Caki2 (cell line): ENCODE data around the gene SEMA6A. TPM values are rescaled to one million over a fixed set of nuclear protein-coding genes. Genes with fewer than 3 reads are reported as not detected.
"Not testable (repeated sequence)": the region's sequence is repeated elsewhere in the genome, so short reads cannot be mapped to it uniquely, and the experiment has no call there.

Experiments used
- DNase-seq: peaks from one replicate; pipeline ENCODE4 v3.0.0-alpha.2; 2015; ENCODE audit warnings: low read depth
- in situ Hi-C: cut with HindIII; loops from 2 replicates; pipeline ENCODE4 v1.10.0; 2016; ENCODE audit warnings: low sequenced_read_pairs, low pct_unique_long_range_greater_than_20kb, mixed read lengths
- total RNA-seq: library from RNA; depleted of rRNA; stranded (reverse); fragments of >200 nt; shearing (Covaris generic); gene quantifications from 2 replicates; pipeline ENCODE4 v1.2.3, GENCODE V29; 2014; ENCODE audit warnings: low replicate concordance

The SEMA6A gene
- total RNA-seq, 1 experiment from 2014 or later: 2.2 TPM

DNA sequence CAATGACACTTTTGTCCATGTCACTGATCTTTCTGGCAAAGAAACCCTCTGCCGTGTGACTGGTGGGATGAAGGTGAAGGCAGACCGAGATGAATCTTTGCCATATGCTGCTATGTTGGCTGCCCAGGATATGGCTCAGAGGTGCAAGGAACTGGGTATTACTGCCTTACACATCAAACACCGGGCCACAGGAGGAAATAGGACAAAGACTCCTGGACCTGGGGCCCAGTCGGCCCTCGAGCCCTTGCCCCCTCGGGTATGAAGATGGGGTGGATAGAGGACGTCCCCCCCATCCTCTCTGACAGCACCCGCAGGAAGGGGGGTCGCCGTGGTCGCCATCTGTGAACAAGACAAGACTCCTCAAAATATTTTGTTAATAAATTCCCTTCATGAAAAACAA is 12.0 kb downstream of the SEMA6A start:
- in situ Hi-C loops: no loop called here
- DNase-seq: no peak

DNA sequence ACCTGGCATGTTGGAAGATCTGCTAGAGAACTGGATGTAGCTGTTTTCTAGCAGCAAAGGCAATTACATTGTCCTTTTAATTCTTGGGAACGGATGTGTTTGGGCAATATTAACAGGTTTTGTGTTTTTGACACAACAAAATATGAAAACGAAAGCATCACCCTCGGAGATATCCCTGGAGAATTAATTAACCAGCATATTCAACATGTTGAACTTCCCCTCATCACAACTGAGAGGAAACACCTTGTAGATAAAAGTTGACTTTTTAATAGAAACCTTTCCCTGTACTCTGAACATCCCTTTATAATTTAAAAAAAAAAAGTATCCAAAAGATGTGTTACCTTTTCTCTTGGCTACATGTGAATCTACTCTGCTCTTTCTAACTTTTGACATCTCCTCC is 13.0 kb downstream of the SEMA6A start:
- DNase-seq: no peak
- in situ Hi-C loops: no loop called here

DNA sequence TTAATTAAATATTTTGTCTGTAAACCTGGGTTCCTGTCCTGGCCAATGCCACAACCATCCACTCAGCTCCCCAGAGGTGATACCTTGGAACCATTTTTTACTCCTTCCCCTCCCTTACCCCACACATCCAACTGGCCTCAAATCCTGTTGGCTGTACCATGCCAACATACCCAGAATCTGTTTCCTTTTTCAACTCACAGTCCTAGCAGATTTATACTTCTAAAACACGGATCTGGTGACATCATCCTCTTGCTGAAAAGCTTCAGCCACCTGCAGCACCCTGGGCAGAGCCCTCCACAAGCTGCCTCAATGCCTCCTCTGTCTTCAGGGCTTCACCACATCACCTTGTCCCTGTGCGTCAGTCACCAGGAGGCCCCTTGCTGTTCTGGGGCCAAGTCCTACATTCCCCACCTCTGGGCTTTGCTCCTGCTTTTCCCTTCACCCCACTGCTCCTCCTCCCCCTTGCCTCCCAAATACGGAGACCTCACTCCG is 14.9 kb downstream of the SEMA6A start:
- in situ Hi-C loops: no loop called here
- no peak for DNase-seq

DNA sequence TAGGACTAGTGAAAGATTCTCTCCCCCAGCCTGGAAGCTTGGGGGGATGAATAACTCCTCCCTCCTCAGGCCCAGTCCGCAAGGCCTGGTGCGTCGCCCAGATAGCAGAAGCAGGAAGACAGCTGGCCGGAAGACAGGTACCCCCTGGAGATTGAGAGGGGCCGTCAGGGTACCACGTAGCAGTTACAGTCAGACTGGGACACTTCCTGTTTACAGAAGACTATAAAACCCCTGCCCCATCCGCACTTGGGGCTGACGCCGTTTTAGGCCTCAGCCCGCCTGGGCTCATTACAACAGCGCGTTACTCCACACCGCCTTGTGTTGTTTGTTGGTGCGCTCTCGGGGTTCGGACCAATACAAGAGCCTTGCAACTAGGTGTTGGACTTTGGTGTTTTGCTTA is 15.4 kb downstream of the SEMA6A start:
- no peak for DNase-seq
- in situ Hi-C loops: no loop called here

DNA sequence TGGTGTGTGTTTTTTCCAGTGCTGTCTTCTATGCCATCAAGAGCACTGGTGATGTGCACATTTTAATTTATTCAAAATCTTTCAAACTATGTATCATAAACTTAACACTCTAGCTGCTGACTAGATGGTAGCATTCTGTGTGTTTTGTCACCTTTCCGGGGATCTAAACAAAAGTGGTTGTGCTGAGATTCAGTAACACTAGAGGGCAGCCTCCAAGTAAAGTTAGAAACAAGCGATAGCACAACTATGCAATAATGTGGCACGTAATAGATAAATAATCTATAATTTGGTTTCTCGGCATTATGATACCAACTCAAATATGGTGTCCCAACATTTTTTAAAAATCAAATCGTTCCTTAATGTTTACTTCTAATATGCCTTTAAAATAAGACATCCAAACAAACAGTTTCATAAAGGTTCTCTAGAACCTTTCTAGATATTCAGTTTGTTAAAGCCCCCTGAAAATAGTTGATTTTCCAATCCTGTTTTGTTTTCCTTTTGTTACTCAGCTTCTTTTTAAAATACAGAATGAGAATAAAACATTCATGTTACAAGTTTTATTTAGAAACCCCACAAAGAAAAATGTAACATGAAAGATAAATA is 16.9 kb downstream of the SEMA6A start:
- no peak for DNase-seq
- in situ Hi-C loops: no loop called here

DNA sequence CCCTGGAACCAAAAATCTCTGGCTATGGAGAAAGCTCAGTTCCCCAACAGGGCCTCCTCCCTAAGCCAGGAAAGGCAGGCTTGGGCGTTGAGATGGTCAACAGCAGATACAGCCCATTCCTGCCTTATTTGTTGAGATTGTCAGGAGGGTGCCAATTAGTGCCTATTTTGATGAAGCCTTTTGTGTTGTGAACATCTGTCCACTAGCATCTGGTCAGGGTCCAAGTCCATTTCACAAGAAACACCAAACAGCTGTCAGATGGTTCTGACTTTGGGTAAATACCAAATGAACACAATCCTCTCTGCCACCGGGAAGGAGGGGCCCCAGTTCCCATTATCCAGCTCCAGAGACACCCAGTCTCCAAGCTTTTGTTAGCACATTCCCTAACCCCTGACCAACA is 19.9 kb downstream of the SEMA6A start:
- in situ Hi-C loops: no loop called here
- DNase-seq: no peak

DNA sequence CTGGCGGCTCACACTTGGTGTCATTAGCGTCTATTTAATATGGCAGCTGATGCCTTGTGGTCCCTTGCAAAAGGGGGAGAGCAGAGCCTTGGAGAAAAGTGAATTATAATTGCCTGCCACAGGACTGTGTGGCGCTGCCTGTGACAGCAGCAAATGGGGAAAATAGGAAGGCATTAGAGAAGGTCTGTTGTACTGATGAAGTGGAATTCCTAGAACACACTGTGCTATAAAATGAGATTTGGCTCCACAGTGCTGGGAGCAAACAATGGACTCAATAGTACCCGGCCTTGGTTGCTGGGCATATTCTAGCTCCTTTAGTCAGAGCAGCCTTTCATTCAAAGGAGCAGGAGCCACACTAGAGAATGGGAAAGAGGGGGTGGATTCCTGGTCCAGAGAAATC is 21.3 kb downstream of the SEMA6A start:
- in situ Hi-C loops: no loop called here
- DNase-seq: no peak

DNA sequence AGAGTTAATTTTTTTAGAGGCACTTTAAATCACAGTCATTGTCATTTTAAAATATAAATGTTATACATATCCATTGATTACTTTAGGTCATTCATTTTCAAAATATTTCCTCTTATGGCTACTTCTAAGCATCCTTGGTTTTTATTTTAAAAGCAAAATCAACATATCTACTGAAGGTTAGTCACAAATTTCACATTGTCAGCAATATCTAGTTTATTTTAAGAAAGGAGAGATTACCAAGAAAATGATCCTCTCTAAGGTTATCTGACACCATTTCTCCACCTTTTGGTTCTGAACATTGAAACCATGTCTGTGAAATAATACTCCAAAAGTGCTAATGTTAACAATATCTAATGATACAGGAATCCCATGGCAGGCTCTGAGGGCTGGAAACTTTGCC is 24.5 kb downstream of the SEMA6A start:
- in situ Hi-C loops: no loop called here
- no peak for DNase-seq

DNA sequence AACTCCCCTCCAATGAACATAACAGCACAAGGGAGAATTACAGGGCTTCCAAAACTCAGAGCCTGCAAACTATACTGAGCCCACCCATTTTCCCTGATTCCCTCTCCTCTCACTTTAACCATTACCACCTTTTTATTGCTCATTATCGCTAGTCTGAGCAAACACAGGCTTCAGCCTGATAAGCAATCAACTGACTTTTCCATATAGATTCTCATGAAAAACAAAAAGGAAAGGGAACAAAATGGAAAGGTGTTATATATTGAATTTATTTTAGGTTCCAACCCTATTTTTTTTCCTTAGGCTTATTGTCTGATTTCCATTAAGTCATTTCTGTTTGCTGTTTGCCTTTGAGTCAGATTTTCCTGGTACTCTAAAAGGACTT is 27.9 kb downstream of the SEMA6A start:
- no peak for DNase-seq
- in situ Hi-C loops: no loop called here

DNA sequence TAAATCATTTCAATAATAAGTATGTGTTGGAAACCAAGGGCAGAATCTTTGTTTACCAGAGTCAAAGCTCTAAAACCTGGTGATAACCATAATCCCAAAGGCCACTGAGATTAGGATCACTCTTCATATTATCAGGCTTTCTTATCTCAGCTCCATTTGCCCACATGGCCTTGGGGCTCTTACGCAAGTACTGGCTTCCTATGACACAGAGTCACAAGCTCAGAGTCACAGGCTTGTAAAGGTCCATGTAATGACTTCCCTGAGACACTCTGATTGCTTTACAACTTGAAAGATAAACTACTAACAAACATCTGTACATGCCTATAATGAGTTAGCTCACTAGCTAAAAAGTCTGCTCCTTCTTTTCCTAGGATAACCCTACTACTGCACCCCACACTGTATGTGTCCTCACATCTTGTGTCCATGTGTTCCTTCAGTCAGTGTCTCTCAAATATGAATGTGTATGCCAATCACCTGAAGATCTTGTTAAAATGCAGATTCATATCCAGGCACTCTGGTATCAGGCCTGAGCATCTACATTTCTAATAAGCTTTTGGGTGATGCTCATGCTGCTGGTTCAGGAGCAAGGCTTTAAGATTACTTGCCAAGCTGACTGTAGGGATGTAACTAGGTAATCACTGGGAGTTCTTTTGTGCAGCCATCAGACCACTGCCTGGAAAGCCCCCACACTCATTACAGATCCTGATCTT is 28.4 kb downstream of the SEMA6A start:
- in situ Hi-C loops: no loop called here
- no peak for DNase-seq

DNA sequence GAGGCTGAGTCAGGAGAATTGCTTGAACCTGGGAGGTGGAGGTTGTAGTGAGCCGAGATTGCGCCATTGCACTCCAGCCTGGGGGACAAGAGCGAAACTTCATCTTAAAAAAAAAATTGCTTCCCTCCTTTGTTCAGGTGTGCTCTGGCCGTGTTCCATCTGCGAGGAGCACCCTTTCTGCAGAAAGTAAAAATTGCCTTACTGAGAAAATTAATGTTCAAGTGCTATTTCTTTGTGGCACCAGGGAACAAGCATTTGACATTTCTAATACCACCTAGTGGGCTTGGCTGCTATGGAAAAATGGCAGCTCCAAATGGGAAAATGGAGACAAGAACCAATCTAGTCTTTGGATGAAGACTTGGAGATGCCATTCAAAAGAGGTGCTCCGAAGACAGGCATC is 29.2 kb downstream of the SEMA6A start:
- DNase-seq, in situ Hi-C loops: not testable (repeated sequence)

DNA sequence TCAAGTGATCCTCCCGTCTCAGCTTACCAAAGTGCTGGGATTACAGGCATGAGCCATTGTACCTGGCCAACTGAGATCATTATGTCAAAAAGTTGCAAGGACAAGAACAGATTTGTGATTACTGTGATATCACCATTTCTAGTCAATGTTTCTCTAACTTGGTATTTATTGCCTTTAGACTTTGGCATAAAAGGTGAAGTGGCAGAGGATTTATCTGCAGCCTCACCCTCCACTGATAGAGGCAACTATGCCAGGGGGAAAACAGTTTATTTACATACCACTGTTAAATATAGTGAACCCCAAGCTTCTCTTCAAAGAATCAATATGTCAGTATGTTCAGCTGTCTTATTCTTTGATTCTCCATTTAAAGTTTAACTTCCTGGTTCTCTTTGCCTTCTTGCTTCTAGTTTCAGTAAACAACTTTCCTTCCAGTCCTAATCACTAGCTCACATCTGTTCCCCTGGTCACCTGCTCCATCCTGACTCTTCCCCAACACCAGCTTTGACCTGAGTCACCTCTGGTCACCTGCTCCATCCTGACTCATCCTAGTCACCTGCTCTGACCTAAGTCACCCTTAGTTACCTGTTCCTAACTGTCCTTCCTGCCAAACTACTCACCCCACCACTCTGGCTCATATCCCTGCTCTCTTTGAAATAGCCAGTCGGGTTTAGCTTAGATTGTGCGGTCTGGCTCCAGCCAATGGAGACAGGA is 29.9 kb downstream of the SEMA6A start:
- in situ Hi-C loops: no loop called here
- peak; percentile 52 for DNase-seq

DNA sequence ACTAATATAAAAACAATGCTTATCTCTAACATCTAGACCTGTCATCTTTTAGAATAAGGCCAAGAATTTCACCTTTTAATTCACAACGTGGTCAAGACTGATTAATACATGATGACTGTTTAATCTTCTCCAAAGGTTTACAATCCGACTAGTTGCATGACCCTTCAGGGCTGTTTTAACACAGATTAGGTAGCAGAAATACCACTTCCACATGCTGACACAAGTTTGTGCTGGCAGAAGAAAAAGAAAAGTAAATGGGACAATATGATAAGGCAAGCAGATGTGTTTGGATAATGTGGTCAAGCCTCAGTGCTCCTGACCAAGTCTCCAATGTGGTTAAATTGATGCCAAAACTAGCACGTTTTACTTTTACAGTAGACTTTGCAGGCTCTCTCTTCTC is 31.1 kb downstream of the SEMA6A start:
- DNase-seq: peak; percentile 66
- in situ Hi-C loops: no loop called here

DNA sequence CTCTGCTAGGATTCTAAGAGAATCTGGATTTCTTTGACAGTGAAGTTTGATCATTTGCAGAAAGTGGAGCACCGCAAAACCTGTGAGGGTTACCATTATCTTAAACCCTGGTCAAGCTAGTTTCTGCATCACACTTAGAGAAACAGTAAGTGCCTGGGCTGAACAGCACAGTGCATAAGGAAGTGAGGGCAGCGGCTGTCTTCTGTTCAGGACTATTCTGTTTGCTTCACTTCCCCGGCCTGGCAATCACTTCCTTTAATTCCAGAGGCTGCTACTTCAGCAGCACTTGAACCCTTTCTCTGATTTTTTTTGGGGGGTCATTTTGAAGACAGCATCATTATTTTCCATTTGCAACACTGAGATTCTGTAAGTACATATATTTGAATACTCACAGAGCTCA is 32.0 kb downstream of the SEMA6A start:
- in situ Hi-C loops: no loop called here
- DNase-seq: no peak

DNA sequence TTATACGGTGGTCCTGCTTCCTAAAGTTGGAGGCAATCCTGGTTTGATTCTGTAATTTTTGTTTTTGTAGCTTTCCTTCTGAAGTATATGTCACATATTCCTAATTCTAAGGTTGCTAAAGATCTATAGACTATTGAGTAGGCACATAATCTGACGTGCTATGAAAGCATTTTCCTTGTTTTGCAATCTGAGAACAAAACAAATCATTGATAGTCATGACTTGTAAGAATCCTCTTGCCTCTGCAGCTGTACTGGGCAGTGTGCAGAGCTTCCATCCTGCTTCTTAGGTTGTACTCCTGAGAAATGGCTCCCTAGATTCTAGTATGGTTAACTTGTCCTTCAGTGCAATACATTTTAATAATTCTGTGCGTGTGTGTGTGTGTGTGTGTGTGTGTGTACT is 35.4 kb downstream of the SEMA6A start:
- in situ Hi-C loops: no loop called here

DNA sequence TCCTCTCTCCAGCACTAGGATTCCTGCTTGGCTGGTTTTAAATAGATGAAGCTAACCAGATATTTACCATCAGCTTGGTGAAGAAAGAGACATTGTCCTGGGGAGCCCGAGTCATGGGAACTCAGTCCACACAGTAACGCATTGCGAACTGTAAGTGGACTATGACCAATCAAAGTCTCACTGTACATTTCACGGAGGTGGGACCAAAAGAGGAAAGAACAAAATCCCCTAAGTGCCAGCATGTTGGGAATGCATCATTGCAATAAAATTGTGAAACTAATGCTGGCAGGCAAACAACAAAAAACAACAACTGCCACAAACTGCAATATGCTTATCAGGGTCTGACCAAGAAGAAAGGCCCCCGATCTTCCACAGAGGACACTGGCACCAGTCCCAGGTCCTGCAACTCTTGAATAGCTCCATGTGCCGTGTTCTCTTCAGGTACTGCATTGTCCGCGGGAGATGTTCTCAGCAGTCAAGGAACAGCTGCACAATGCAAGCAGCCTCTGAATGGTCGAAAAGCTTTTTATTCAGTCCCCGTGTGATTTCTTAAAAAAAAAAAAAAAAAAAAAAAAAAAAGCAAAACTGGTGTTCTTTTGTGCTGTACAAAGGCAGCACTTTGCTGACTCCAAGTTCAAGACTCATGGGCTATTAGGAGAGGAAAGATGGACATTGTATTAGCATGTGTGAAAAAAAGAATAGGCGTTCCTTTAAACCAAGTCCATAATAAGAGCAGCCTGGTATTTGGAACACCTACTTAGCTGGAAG is 38.1 kb downstream of the SEMA6A start:
- in situ Hi-C loops: no loop called here
- DNase-seq: no peak

More for the DNA sequence above, 35.4 kb downstream of the SEMA6A start:
- DNase-seq: no peak

DNA sequence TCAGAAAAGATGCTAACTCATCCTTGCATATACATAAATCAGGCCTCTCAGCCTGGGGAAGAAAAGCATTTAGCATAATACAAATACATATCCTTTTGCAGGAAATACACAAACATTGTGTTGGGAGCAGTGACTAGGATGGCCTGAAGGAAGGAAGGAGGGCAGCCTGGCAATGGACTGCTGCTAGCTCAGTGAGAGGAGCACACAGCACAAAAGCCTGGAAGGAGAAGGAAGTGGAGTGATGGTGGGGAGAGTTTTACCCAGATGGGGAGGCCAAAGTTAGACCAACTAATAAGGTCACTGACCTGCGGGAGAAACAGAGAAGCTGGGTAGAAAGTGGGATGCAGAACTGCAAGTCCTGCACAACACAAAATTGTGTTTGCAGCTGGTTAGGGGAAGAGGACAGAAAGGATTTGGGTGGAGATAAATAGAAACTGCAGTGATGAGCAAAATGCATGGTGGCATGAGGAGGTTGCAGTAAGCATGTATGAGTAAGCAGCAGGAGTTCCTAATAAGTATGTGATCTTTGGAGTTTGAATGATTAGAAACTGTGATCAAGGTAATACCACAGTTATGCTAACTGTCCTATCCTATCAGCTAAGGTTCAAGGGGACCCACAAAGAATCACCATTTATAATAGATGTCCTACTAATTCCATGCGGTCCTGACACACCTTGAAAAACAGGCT is 39.5 kb downstream of the SEMA6A start:
- no peak for DNase-seq
- in situ Hi-C loops: no loop called here

DNA sequence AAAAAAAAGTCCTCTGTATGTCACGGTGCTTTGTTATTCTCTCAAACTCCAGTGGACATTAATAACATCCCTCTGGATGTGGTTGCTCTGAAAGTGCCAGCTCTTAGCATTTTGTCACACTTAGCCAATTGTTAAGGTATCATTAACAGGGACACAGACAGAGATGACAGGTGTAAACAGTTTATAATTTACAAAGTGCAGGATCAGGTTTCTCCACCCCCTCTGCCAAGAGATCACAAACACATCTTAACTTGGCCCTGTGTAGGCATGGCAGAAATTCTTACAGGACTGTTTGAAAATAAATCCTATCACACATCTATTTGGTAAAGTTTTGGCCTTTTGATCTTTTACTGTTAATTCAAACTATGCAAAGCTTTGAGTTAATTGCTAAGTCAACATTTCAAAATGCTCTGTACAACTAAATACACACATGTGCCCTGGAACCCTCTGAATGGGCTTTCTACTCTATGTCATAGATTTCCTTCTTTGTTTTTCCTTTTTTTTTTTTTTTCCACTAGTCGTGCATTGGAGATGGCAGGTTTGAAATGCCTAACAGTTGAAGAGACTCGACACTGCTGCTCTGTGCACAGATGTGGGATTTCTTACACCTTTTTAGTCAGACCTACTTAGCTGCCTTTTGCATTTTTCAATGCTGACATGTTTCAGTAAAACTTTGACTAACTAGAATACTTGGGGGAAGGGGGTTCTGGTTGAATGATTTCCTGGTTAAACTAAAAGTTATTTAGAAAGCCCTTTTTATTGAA is 41.7 kb downstream of the SEMA6A start:
- peak; percentile 62 for DNase-seq
- in situ Hi-C loops: no loop called here
